GM12873 (cell line): ENCODE data around the gene IPCEF1.

Source experiments
- CTCF ChIP-seq: IDR thresholded peaks from 2 replicates; pipeline ENCODE4 v1.5.1; 2012; ENCODE audit warnings: low read depth, mild to moderate bottlenecking, moderate library complexity, low read length, control low read depth; ENCODE audit not compliant: insufficient read depth; ENCODE audit errors: missing control alignments

Gene IPCEF1

DNA sequence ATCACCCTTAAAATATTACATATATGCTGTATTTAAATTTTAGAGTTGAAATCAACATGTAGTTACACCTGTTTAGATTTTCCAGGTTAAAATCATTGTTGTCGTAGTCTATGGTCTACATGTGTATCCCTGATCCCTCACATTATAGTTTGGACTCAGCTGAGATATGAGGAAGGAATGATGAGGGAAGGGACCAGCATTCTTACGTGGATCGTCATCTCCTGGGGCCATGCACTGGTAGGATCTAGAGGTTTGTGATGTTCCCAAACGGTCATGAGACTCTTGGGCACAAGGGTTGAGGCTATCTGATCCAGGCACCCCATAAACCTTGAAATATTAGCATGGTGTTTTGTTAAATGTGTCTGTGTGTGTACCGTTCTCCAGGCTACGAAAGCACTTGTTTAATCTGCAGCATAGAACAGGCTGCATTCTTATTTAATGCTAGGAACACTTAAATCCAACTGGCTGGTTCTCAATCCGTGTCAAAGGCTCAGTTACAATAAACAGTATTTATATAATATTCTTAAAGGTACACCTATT, 55.4 kb downstream of the IPCEF1 start:
- no peak for TF ChIP-seq CTCF

DNA sequence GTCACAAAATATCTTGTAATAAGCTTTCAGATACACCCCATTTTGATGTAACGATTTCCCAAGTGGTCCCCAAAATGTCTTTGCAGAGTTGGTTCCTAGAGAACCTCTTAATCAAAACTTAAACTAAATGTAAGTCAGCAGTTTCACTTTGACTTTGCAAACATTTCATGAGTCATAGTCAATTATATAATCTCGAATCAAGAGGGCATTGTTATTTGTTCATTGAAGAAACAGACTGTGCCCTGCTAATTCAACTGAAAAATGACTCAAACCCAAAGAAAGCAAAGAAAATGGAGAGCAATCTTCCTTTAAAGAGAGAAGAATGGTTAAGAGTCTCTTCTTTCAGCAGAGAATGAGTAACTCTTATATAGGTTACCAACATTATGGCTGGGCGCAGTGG, 58.3 kb downstream of the IPCEF1 start:
- TF ChIP-seq CTCF, result no peak

DNA sequence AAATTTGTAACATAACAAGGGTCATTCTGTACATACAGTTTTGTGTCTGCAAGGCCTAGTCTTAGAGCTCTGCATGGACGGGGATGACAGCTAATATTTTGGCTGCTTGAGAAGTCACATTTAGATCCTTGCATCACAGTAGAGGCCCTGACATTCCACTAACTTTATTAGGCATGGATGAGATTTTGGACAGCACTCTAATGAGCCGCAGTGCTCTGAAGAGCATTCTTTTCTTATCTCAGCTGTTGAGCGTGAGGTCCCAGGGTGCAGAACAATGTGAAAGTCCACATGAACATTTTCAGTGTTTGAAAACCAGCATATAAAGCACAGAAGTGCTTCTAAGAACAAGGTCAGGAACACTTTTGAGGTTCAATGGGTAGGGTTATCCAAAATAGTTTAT, 58.9 kb downstream of the IPCEF1 start:
- TF ChIP-seq CTCF, result no peak

DNA sequence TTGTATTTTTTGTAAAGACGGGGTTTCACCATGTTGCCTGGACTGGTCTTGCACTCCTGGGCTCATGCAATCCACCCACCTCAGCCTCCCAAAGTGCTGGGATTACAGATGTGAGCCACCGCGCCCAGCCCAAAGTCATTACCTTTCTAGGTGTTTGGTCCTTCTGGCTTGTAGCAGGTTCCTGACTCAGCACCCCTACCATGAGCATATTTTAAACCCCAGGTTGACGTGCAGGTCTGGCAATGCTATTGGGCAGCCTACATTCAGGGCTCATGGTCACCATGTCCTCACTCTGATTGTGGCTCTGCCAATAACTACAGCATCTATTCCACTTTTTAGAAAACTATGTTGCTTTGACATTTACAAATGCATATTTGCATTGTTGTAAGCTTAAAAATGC, 59.4 kb downstream of the IPCEF1 start:
- TF ChIP-seq CTCF, result no peak

DNA sequence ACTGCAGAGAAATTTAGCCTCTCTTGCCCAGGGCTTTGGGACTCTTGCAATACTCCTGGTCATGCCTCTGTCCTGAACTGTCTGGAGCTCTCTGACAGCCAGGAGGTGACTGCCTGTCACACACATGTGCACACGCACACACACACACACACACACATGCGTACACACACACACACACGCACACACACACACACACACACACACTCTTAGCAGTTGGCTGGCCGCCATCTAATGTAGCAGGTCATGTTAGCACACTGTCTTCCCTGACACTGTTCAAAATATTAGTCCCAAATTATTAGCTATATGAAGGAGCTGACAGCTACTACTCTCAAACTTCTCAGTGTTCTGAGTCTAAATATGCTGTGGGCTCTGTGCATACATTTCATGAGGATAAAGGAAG, 60.9 kb downstream of the IPCEF1 start:
- no peak for TF ChIP-seq CTCF

DNA sequence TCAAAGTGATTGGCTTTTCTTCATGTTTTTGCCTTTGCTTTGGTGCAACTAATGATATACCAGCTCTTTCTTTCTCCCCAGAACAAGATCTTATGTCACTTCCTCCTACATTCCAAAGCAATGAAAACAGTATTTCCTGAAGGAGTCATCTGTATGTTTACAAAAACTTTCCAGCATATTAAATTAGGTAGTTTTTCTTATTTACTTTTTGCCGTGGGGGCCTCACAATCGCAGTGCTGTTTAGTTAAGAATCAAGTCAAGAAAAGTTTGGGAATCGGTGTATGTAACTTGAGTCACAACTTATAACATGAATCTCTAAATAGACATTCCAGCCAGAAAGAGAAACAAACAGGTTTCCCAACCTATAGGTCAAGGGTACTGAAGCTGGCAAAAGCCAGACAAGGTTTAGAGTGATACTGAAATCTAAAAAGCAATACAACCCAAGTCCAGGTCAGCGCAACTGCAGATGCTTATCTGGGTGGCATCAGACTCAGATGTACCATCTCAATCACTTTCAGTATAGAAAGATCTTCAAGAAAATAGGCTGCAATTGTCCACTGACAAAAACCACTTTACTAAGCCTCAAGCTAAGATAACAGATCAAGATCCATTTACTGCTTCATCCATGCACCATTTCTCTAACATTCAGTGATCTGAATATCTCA, 63.6 kb downstream of the IPCEF1 start:
- no peak for TF ChIP-seq CTCF

DNA sequence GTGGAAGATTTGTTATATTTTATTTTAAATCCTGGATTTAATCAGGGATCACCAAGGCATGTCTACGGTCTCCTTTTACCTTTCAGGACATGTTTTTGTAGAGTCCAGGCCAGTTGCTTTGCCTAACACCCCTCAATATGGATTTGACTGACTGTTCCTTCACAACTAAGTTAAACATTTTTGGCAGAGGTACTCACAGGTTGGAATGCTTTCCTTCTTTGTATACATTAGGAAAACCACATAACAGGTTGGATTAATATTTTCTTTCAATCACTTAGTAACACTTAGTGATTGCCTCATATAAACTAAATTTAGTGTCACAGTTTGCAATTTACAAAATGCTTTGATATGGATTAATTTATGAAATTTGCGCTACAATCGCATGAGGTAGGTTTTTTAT, 64.5 kb downstream of the IPCEF1 start:
- TF ChIP-seq CTCF, result no peak
